HepG2 (cell line): ENCODE results near the gene MROH2A. TPM values are rescaled to one million over a fixed set of nuclear protein-coding genes. Genes with fewer than 3 reads are reported as not detected.

Experiments used
- E2F1 ChIP-seq: sonication (generic); formaldehyde crosslinking; IDR thresholded peaks from 2 replicates; pipeline ENCODE4 v1.5.0; 2020; ENCODE audit warnings: missing genetic modification reagents
- FLYWCH1 ChIP-seq: sonication (generic); formaldehyde crosslinking; IDR thresholded peaks from 2 replicates; pipeline ENCODE4 v1.8.1; 2023; ENCODE audit warnings: mild to moderate bottlenecking, missing genetic modification reagents
- GTF2F1 ChIP-seq: fragments of 150-350 bp; IDR thresholded peaks from 2 replicates; pipeline ENCODE4 v1.6.1; 2014; ENCODE audit warnings: low read length
- HES4 ChIP-seq: sonication (generic); formaldehyde crosslinking; IDR thresholded peaks from 2 replicates; pipeline ENCODE4 v1.9.0; 2021; ENCODE audit warnings: mild to moderate bottlenecking, missing genetic modification reagents, borderline replicate concordance
- POLR2AphosphoS2 ChIP-seq: IDR thresholded peaks from 2 replicates; pipeline ENCODE4 v1.6.1; 2011; ENCODE audit warnings: low read depth, low read length, improper control_type of control experiment
- TIGD3 ChIP-seq: sonication (generic); formaldehyde crosslinking; IDR thresholded peaks from 2 replicates; pipeline ENCODE4 v1.5.1; 2020; ENCODE audit warnings: mild to moderate bottlenecking, missing genetic modification reagents, borderline replicate concordance
- TMF1 ChIP-seq: sonication (generic); formaldehyde crosslinking; IDR thresholded peaks from 2 replicates; pipeline ENCODE4 v1.8.1; 2022; ENCODE audit warnings: low read depth, missing genetic modification reagents
- ZBTB25 ChIP-seq: IDR thresholded peaks from 2 replicates; pipeline ENCODE4 v1.6.1; 2018; ENCODE audit warnings: missing genetic modification reagents
- ZHX2 ChIP-seq, 2 experiments: sonication (generic) in 1 of 2; formaldehyde crosslinking in 1 of 2; IDR thresholded peaks; 2 replicates each; pipeline versions ENCODE4 v1.6.1 to v1.9.0; 2014 to 2022; ENCODE audit warnings: antibody characterized with exemption in 1 of 2, borderline replicate concordance in 1 of 2, inconsistent platforms in 1 of 2, low read depth in 1 of 2, missing genetic modification reagents in 1 of 2
- ZNF556 ChIP-seq: sonication (generic); formaldehyde crosslinking; IDR thresholded peaks from 2 replicates; pipeline ENCODE4 v1.4.0; 2020; ENCODE audit warnings: mild to moderate bottlenecking, missing genetic modification reagents, borderline replicate concordance
- ZNF609 ChIP-seq: sonication (generic); formaldehyde crosslinking; IDR thresholded peaks from 2 replicates; pipeline ENCODE4 v1.4.0; 2020; ENCODE audit warnings: mild to moderate bottlenecking, missing genetic modification reagents, borderline replicate concordance
- ZNF878 ChIP-seq: sonication (generic); formaldehyde crosslinking; IDR thresholded peaks from 2 replicates; pipeline ENCODE4 v1.8.1; 2023; ENCODE audit warnings: mild to moderate bottlenecking, missing genetic modification reagents, moderate library complexity
- ZSCAN29 ChIP-seq: sonication (generic); formaldehyde crosslinking; conservative IDR thresholded peaks from 2 replicates; pipeline ENCODE4 v1.4.0; 2020; ENCODE audit warnings: mild to moderate bottlenecking, missing genetic modification reagents
- polyA plus RNA-seq, 8 experiments: library from polyadenylated mRNA; depleted of rRNA in 3 of 8; stranded (reverse) in 7 of 8; unstranded in 1 of 8; fragments of >200 nt; fragmentation: Illumina TruSeq in 4 of 8; extraction: Trizol in 4 of 8; gene quantifications; 2 replicates each; pipeline versions ENCODE4 v1.2.1 to v1.2.3, GENCODE V29; 2011 to 2016; ENCODE audit warnings: low read depth in 4 of 8, missing spikeins in 1 of 8, mixed read lengths in 1 of 8; ENCODE audit not compliant: insufficient read depth in 1 of 8
- total RNA-seq, 5 experiments: library from RNA; depleted of rRNA; stranded (reverse); fragments of >200 nt; fragmentation: Illumina TruSeq; extraction: Trizol; gene quantifications; 2 replicates each; pipeline ENCODE4 v1.2.3, GENCODE V29; 2016; ENCODE audit warnings: low read depth in 1 of 5

Gene MROH2A
- total and polyA plus RNA-seq, 2 of the 13 experiments (the other 11 are each of a cell fraction or from before 2014, with no cell fraction given), result 0.03 to 0.04 TPM

GRCh38 chr2:233854241-233854981 is 76.3 kb downstream of the MROH2A start, which contains the start of gene HJURP (continued):
- TF ChIP-seq ZNF609 (no peak), ZHX2 (IDR thresholded peaks at IDR 0.05; ENCODE audit: low read depth) (peak; percentile 47; the same call in 1 of the 2 replicates), ZHX2 (CRISPR knock-in tag; IDR thresholded peaks at IDR 0.05; ENCODE audit: borderline replicate concordance) (no peak), HES4 (CRISPR knock-in tag) (peak; percentile 73; the same call in 1 of the 2 replicates), POLR2AphosphoS2 (no peak), E2F1 (CRISPR knock-in tag) (peak; percentile 98), FLYWCH1 (CRISPR knock-in tag) (peak; percentile 97), GTF2F1 (no peak), ZBTB25 (CRISPR knock-in tag) (no peak), ZNF556 (CRISPR knock-in tag) (no peak), ZSCAN29 (CRISPR knock-in tag) (no peak), ZNF878 (peak; percentile 100), TIGD3 (CRISPR knock-in tag) (no peak), TMF1 (peak; percentile 99)
